ENCODE data around the gene GDPD4. TPM values are rescaled to one million over a fixed set of nuclear protein-coding genes. Genes with fewer than 3 reads are reported as not detected.

The GDPD4 gene, protein sequence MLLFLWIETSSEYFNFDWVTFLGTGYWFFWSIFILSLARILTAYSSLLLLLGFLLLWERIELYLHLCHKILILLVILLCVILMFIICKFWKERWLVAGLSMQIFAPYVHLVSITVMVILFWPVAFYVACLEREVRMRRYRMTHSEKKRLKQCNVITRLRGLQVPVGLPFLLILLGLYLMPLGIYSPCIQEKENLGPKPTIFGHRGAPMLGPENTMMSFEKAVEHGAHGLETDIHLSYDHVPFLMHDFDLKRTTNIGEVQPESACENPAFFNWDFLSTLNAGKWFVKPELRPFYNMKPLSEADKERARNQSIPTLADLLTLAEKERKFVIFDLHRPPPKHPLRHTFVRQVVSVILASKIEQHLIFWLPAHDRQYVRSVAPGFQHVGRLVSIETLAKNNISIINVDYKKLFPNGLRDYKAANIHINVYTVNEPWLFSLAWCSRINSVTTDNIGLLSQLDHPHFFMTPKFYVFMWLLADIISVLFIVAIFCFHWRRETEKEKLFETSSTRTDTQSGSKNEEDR
- not detected for polyA plus RNA-seq (2013, experiment 1 of 2)
- not detected for polyA plus RNA-seq (2013, experiment 2 of 2)

DNA sequence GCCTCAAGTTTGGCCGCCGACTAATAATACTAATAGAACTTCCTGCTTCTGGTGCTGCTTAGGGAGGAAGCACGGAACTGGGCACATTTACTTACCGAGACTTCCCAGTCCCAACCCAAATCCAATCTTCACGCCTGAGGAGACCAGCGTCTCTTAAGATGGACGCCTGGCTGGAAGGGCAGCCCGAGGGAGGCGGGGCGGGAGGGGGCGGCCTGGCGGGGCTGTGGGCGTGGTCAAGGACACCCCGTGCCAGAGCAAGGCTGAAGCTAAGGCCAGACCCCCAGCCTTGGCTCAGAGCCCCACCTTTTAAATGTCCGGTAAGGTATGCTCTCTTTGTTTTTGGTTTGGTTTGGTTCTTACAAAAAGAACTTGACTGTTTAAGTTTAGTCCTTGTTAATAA, at the start of gene GDPD4:
TSS of gene GDPD4 (minus strand) at position 177 of the 400 bp plus-strand sequence. CDS start 16,549 bp downstream, outside the sequence.
- H3K36me3 ChIP-seq (ENCODE audit: control insufficient read depth, insufficient read depth, low read length) = no peaks in the 10 kb centered on the region
- H3K9me3 ChIP-seq (ENCODE audit: control insufficient read depth, low read length) = no peaks in the 10 kb centered on the region
- H3K4me1 ChIP-seq (ENCODE audit: control insufficient read depth, insufficient read depth, low read length, poor library complexity, severe bottlenecking) = no peaks in the 10 kb centered on the region
- 87 to 95% methylated on average over 6 to 12 of the region's 15 CpGs for WGBS, 2 experiments (ENCODE audit: insufficient coverage in 2 of 2)
- no peak within 1 kb of the TSS for H3K4me3 ChIP-seq (ENCODE audit: extremely low read depth, insufficient read depth, low read length, poor library complexity, severe bottlenecking)
- no peak within 1 kb of the TSS for H3K27ac ChIP-seq (ENCODE audit: low read depth, low read length, severe bottlenecking)

DNA sequence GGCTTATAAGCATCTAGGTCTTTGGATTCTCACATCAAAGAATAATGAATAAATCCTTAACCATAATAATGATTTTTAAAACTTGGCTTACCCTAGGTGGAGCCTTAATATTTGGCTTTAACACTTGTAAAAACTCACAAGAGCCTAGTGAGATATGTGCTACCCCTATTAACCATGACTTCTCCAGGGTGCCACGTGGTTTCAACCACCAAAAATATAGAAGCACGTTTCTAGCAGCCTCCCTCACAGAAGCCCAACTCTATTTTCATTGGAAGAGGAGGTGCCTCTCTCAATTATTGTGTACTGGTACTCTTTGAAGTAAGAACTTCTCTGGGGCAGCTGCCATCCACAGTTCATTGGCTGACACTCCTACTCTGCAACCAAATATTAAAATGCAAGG, 46.5 kb upstream of the GDPD4 start:
- Histone ChIP-seq H3K4me3 (ENCODE audit: extremely low read depth, insufficient read depth, low read length, poor library complexity, severe bottlenecking) (no peak overlapping the region), H3K36me3 (ENCODE audit: control insufficient read depth, insufficient read depth, low read length) (peaks cover 4% of the 10 kb centered on the region), H3K9me3 (ENCODE audit: control insufficient read depth, low read length) (no peaks in the 10 kb centered on the region), H3K4me1 (ENCODE audit: control insufficient read depth, insufficient read depth, low read length, poor library complexity, severe bottlenecking) (no peaks in the 10 kb centered on the region), H3K27ac (ENCODE audit: low read depth, low read length, severe bottlenecking) (no peak overlapping the region)
- no CpG with 5 or more reads among the region's 2 CpGs for WGBS, 2 experiments (ENCODE audit: insufficient coverage in 2 of 2)

DNA sequence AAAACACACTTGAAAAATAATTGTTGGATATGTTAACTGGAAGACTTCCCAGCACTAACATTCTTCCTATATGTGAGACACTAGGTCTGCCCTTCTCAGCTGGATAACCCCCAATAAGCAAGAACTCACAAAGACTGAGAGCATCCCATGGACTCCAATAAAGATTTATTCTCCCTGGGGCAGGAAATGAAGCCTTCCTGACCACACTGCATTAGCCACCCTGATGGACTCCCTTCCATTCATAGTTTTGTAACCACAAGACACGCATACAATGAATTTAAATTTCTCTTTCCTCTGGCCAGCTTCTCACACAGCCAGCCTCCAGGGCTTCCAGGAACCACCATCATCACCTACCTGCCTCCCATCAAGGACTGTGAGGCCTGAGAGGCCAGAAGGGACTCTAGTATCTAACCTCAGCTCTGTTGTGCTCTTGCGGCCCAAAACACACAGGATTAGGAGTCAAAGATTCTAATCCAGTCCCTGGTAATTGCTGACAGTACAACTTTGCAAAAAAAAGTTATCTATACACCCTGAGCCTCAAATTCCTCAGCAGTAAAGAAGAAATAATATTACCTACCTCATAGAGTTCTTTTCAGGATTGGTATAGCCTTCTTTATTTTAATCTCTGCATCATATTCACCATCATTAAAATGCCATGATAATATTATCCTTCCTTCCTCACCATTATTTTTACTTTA, 45.6 kb upstream of the GDPD4 start:
- Histone ChIP-seq H3K4me1 (ENCODE audit: control insufficient read depth, insufficient read depth, low read length, poor library complexity, severe bottlenecking) (no peaks in the 10 kb centered on the region), H3K4me3 (ENCODE audit: extremely low read depth, insufficient read depth, low read length, poor library complexity, severe bottlenecking) (no peak overlapping the region), H3K27ac (ENCODE audit: low read depth, low read length, severe bottlenecking) (no peak overlapping the region), H3K36me3 (ENCODE audit: control insufficient read depth, insufficient read depth, low read length) (peaks cover 10% of the 10 kb centered on the region), H3K9me3 (ENCODE audit: control insufficient read depth, low read length) (no peaks in the 10 kb centered on the region)
- 100% methylated on average over 1 to 2 of the region's 2 CpGs for WGBS, 2 experiments (ENCODE audit: insufficient coverage in 2 of 2)

DNA sequence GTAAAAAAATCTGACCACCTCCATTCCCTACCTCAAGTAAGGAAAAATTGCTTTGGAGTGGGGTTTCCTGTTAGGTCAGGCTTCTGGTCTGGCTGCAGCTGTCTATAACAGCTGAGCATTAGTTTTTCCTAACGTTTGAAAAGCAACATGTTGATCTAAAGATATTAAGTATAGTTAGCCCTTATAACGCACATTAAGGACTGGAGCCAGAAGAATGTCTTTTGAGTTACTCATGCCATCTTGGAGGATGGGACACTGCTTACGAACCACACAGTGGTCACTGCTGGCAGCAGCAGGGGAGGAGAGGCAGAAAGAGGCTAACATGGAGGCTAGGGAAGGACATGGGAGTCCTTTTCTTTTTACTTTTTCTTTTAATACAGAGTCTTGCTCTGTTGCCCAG, 44.1 kb upstream of the GDPD4 start:
- WGBS, 2 experiments (ENCODE audit: insufficient coverage in 2 of 2) = 91 to 97% methylated on average over 2 to 3 of the region's 3 CpGs
- Histone ChIP-seq H3K4me1 (ENCODE audit: control insufficient read depth, insufficient read depth, low read length, poor library complexity, severe bottlenecking) (no peaks in the 10 kb centered on the region), H3K27ac (ENCODE audit: low read depth, low read length, severe bottlenecking) (no peak overlapping the region), H3K36me3 (ENCODE audit: control insufficient read depth, insufficient read depth, low read length) (peaks cover 13% of the 10 kb centered on the region), H3K4me3 (ENCODE audit: extremely low read depth, insufficient read depth, low read length, poor library complexity, severe bottlenecking) (no peak overlapping the region), H3K9me3 (ENCODE audit: control insufficient read depth, low read length) (no peaks in the 10 kb centered on the region)

DNA sequence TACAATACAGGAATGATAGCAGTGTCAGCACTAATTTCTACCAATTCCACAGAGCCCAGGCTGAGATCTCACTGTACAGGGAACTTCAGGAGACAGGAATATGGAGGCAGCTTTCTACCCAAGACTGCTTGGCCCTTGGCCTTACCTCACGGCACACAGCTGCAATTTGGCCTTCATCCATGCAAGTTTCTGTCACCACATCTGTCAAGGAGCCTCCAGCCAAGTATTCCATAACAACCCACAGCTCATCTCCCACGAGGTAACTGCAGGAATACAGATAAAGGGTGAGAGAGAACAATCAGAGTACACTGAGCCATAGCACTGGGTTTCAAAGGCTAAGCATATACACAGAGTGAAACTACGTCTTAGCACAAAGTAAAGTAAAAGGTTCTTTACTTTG, 39.0 kb upstream of the GDPD4 start:
- Histone ChIP-seq H3K4me1 (ENCODE audit: control insufficient read depth, insufficient read depth, low read length, poor library complexity, severe bottlenecking) (no peaks in the 10 kb centered on the region), H3K36me3 (ENCODE audit: control insufficient read depth, insufficient read depth, low read length) (peaks cover 33% of the 10 kb centered on the region), H3K9me3 (ENCODE audit: control insufficient read depth, low read length) (no peaks in the 10 kb centered on the region), H3K27ac (ENCODE audit: low read depth, low read length, severe bottlenecking) (no peak overlapping the region), H3K4me3 (ENCODE audit: extremely low read depth, insufficient read depth, low read length, poor library complexity, severe bottlenecking) (no peak overlapping the region)
- WGBS, 2 experiments (ENCODE audit: insufficient coverage in 2 of 2) = 100% methylated on average over 1 to 2 of the region's 3 CpGs

DNA sequence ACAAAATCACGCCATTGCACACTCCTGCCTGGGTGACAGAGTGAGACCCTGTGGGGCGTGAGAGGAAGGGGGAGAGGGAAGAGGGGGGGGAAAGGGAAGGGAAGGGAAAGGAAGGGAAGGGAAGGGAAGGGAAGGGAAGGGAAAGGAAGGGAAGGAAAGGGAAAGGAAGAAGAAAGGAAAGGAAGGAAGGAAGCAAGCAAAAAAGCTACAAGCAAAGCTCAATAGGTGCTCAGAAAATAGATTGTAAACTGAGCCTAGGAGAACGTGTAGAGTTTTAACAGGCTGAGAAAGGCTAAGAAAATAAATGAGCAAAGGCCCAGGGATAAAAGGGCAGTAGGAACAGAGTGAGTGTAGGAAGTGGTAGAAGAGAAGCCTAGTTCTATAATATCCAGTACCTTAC, 30.8 kb upstream of the GDPD4 start:
- no peak overlapping the region for H3K27ac ChIP-seq (ENCODE audit: low read depth, low read length, severe bottlenecking)
- peaks cover 45% of the 10 kb centered on the region for H3K36me3 ChIP-seq (ENCODE audit: control insufficient read depth, insufficient read depth, low read length)
- H3K9me3 ChIP-seq (ENCODE audit: control insufficient read depth, low read length) = no peaks in the 10 kb centered on the region
- WGBS, 2 experiments (ENCODE audit: insufficient coverage in 2 of 2) = 78 to 89% methylated on average over 1 of the region's 3 CpGs
- H3K4me3 ChIP-seq (ENCODE audit: extremely low read depth, insufficient read depth, low read length, poor library complexity, severe bottlenecking) = no peak overlapping the region
- H3K4me1 ChIP-seq (ENCODE audit: control insufficient read depth, insufficient read depth, low read length, poor library complexity, severe bottlenecking) = no peaks in the 10 kb centered on the region

DNA sequence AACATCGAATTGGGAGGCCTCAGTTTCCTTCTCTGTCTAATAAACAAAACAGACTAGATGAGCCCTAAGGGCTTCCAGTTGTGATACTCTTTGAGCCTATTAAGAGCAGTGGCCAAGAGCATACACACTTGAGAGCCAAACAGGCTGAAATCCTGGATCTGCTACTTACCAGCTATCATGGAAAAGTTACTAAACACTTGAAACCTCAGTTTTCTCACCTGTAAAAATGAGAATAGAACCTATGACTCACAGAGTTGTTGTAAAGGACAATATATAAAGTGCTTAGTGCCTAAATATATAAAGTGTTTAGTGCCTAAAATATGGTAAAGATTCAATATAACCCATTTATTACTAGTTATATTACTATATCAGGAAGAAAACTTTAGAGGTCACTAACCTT, 23.7 kb upstream of the GDPD4 start:
- Histone ChIP-seq H3K36me3 (ENCODE audit: control insufficient read depth, insufficient read depth, low read length) (peaks cover 9% of the 10 kb centered on the region), H3K27ac (ENCODE audit: low read depth, low read length, severe bottlenecking) (no peak overlapping the region), H3K9me3 (ENCODE audit: control insufficient read depth, low read length) (no peaks in the 10 kb centered on the region), H3K4me3 (ENCODE audit: extremely low read depth, insufficient read depth, low read length, poor library complexity, severe bottlenecking) (no peak overlapping the region), H3K4me1 (ENCODE audit: control insufficient read depth, insufficient read depth, low read length, poor library complexity, severe bottlenecking) (no peaks in the 10 kb centered on the region)
- 100% methylated on average over 1 of the region's 1 CpG for WGBS, 2 experiments (ENCODE audit: insufficient coverage in 2 of 2)

DNA sequence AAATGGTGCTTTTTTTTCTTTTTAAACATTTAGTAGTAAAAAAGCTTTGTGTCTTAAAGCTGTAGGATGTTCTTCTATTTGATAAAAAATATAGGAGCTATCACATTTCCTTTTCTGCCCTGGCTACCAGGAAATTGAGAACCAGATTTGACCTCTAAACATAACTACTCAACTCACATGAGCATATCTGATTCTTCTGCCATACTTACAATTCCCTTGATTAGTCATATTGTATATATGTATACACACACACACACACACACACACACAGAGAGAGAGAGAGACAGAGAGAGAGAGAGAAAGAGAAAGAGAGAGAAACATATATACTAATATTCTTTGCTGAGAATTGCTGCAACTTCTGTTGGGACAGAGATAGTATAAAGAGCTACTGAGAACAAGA, 23.0 kb upstream of the GDPD4 start:
- Histone ChIP-seq H3K27ac (ENCODE audit: low read depth, low read length, severe bottlenecking) (no peak overlapping the region), H3K4me3 (ENCODE audit: extremely low read depth, insufficient read depth, low read length, poor library complexity, severe bottlenecking) (no peak overlapping the region), H3K36me3 (ENCODE audit: control insufficient read depth, insufficient read depth, low read length) (peaks cover 9% of the 10 kb centered on the region), H3K9me3 (ENCODE audit: control insufficient read depth, low read length) (no peaks in the 10 kb centered on the region), H3K4me1 (ENCODE audit: control insufficient read depth, insufficient read depth, low read length, poor library complexity, severe bottlenecking) (no peaks in the 10 kb centered on the region)

DNA sequence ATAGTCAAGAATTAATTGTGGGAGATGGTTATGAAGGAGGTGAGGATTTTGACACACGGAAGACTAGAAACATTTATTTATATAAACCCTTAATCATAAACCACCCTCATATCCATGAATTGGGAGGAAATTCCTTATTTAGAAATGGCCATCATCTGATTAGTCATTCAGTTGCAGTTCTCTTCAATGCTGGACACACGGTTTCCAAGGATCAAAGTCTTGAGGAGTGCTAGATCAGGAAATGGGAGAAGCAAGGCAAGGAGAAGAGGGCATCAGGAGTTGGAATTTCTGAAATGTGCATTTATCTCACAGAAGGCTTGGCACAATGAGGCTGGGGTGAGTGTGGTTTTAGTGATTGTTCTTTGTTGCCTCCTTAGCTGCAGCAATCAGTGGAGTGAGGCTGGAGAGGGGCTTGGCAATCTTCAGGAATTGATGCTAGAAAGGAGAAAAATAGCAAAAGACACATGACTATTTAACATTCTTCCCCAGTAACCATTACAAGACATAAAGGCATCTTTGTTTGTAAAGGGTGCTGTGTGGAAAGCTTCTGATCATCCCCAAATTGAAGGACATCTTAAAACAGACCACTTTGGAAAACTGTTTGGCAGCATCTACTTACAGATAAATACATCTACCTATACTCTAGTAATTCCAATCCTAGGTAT, 21.6 kb upstream of the GDPD4 start:
- Histone ChIP-seq H3K9me3 (ENCODE audit: control insufficient read depth, low read length) (no peaks in the 10 kb centered on the region), H3K4me3 (ENCODE audit: extremely low read depth, insufficient read depth, low read length, poor library complexity, severe bottlenecking) (no peak overlapping the region), H3K4me1 (ENCODE audit: control insufficient read depth, insufficient read depth, low read length, poor library complexity, severe bottlenecking) (no peaks in the 10 kb centered on the region), H3K36me3 (ENCODE audit: control insufficient read depth, insufficient read depth, low read length) (peaks cover 9% of the 10 kb centered on the region), H3K27ac (ENCODE audit: low read depth, low read length, severe bottlenecking) (no peak overlapping the region)
- 82 to 83% methylated on average over 1 of the region's 2 CpGs for WGBS, 2 experiments (ENCODE audit: insufficient coverage in 2 of 2)

DNA sequence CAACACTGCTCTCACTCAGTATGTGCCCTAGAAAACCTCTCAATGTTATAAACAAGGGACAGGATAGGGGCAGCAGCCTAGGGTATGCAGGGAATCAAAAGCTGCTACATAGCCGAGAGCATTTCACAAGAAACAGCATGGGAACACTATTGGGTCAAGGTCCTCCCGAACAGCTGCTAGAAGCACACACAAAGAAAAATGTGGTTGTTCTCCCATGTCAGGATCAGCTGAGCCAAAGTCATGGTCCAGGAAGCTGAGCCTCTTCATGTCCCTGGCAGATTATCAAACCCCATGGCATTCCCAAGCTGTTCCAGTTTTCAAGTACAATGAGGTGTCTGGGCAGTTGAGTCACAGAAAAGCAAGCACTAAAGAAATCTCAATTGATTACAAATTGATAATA, 21.0 kb upstream of the GDPD4 start:
- H3K4me3 ChIP-seq (ENCODE audit: extremely low read depth, insufficient read depth, low read length, poor library complexity, severe bottlenecking) = no peak overlapping the region
- no peaks in the 10 kb centered on the region for H3K4me1 ChIP-seq (ENCODE audit: control insufficient read depth, insufficient read depth, low read length, poor library complexity, severe bottlenecking)
- WGBS, 2 experiments (ENCODE audit: insufficient coverage in 2 of 2) = 93 to 100% methylated on average over 2 of the region's 2 CpGs
- H3K36me3 ChIP-seq (ENCODE audit: control insufficient read depth, insufficient read depth, low read length) = peaks cover 9% of the 10 kb centered on the region
- no peak overlapping the region for H3K27ac ChIP-seq (ENCODE audit: low read depth, low read length, severe bottlenecking)
- H3K9me3 ChIP-seq (ENCODE audit: control insufficient read depth, low read length) = no peaks in the 10 kb centered on the region

Data from mesodermal cell (in vitro differentiated cells).